Measurements from ENCODE around the gene SHISAL1.

Gene SHISAL1

DNA sequence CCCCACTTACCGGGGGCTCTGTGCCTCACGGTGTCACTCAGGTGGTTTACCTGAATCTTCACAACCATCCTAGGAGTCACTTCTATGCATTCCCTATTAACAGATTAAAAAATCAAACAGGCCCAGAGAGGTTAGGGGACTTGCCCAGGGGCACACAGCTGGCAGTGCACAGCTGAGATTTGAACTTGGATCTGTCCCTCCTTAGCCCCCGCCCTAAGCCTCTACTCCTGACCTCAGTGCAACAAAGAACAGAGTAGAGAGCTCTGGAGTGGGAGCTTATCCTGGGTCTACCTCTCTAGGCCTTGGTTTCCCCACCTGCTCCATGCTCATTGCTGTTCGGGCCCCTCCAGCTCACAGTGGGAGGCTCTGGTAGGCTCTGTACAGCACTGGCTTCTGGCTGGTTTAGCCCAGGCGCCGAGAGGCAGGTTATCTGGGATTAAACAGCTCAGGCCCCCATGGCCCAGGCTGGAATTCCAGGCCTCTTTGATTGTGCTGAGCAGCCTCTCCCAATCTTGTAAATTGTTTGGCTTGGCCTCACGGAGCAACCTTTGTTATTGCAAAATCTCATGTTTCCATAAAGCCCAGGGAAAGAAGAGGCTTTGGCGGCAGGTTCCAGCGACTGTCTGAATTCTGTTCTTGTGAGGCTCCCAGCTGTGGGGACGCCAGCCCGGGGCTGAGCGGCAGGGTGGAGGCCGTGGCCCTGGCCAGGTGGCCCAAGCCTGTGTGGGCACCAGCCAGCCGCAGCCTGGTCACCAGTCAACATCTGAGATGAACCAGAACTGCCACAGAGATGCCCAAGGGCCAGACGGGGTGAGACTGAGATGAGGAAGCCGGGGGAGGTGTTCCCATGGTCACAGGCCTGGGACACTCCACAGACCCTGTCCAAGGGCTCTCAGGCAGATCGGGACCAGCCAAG is 28.9 kb upstream of the SHISAL1 start:
- DNase-seq, result no peak

DNA sequence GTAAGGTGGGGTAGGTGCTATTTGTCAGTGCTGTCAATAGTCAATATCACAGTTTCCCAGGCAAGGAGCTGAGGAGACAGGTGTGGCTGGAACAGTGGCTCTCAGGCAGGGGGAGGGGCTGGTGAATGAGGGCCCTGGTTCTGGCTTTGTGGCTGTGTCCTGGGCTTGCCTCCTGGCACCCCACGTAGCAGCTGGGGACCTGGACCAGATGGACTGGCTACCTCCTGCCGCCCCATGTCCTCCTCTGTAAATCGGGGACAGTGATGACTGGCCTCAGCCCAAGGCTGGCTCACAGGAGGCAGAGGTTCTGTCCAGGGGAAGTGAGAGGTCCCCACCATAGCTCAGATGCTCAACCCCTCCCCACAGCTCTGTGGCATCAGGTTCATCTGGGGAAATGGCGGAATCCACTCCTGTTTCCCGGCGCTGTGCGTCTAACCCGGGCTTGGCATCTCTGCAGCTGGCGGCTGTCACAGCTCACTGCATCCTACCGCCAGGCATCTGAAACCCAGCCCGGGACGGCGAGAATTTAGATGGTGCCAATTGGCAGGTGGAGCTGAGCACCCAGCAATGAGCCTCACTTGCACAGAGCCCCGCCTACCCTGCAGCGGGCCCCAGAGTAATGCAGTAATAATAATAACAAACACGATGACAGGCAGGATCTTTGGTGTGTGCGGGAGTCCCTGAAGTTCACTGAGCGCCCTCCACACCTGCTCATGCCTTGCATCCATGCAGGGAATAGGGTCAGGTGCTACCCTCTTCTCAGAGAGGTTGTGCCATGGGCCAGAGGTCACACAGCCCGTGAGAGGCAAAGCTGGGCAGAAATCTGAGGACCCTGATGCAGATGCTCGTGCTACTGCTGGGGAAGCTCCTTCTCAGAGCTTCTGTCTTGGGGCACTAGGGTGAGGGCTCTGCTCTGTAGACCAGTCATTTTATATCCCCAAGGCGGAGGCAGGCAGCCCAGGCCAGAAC is 27.8 kb upstream of the SHISAL1 start:
- DNase-seq, result no peak

DNA sequence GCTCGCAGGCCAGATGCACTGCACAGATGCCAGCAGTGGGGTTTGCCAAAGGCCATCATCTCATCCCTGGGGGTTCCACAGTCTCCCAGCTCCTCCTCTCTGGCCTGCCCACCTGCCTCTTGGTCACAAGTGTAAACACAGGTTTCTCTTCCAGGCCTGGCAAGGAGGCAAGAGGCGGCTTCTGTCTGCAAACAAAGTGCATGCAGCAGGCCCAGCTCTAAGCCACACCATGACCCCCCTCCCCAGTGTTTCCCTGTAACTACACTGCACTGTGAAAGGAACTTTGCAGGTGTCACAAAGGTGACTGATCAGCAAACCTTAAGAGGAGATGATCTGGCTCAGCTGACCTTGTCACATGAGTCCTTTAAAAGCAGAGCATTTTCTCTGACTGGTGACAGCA is 26.2 kb upstream of the SHISAL1 start:
- no peak for DNase-seq

DNA sequence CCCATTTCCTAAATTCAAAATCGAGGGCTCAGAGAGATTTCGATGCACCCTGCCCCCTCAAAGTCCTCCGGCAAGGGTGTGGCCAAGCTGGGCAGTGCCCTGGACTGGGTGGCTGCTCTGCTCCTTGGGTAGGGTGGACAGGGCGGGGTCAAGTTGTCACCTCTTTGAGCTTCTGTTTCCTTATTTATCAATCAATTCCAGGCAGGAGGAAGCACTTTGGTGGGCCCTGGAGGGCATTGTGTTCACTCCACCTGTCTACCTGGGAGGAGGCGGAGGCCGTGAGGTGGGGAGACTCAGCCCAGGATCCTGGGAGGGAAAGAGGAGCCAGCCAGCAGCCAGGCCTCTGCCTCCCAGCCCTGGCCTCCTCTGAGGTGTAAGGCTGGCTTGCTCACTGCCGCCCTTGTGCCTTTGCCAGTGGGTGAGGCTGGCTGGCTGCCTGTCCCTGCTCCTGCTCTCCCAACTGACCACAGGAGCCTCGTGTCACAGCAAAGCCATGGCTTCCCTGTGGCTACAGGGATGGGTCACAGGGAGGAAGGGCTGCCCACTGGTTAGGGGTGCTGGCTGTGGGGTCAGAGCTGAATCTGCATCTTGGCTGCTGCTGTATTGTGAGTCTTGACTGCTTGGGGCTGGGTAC is 25.5 kb upstream of the SHISAL1 start:
- DNase-seq, result no peak

DNA sequence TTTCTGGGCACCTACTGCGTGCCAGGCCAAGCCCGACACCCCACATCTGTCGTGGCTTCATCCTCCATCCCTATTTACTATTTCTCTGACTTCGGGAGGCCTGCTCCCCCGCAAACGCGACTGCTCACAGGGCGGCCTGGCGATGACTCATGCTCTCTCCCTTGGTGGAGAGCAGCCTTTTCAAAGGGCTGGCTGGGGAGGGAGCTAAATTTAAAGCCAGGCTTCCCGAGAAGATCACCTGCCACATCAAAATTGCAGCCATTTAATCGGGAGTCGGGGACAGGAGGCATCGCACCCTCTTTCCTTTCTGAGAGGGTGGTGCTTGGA is 24.9 kb upstream of the SHISAL1 start:
- DNase-seq, result no peak

DNA sequence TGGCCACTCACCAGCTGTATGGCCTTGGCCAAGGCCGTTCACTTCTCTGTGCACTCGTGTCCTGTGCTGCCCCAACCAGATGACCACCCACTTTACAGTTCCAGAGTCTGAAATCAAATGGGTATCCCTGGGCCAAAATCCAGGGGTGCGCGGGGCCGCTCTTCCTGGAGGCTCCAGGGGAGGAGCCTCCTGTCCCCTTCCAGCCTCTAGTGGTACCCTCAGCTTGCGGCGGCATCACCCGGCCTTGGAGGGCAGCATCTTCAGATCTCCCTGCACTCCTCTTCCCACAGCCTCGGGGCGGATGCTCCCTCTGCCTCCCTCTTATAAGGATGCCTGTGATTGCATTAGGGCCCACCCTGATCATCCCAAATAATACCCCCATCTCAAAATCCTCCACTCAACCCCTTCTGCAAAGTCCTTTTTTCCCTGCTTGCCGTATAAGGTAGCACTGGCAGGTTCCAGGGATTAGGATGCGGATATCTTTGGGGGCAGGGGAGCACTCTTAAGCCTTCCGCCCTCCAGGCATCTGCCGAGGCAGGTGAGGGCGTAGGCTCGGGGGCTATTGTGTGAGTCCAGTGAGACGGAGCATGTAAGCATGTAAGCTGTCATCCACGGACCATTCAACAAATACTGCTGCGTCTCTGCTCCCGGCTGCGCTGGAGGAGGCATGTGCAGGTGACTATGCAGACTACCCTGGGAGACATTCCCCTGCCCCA is 24.4 kb upstream of the SHISAL1 start:
- DNase-seq, result no peak

DNA sequence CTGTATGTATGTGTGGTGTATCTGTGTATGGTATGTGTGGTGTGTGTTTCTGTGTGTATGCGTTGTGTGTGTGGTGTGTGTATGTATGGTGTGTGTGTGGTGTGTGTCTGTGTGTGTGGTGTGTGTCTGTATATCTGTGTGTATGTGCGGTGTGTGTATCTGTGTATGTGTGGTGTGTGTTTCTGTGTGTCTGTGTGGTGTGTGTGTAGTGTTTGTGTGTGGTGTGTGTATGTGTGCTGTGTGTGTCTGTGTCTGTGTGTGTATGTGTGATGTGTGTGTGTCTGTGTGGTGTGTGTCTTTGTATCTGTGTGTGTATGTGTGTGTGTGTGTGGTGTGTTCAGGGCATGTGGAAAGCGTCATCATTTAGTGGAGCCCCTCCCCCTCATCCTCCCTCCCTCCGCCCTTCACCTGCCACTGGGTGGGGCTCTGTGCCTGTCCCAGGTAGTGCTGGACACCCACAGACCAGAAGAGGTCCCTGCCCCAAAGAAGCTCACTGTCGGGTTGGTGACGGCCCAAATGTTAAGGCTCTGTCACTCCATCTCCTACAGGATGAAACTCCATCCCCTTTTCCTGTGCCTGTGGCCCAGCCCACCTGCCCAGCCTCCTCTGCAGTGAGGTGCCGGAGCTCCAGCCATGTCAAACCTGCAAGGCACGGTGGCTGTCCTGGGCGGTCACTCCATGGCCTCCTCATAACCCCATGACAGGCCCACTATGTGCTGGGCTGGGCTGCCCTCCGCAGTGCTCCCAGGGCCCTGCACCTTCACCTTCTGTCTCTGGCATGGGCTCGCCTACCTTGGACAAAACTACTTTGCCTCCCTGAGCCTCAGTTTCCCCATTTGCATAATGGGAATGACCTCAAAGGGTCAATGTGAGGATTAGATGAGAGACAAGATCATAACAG is 23.4 kb upstream of the SHISAL1 start:
- no peak for DNase-seq

DNA sequence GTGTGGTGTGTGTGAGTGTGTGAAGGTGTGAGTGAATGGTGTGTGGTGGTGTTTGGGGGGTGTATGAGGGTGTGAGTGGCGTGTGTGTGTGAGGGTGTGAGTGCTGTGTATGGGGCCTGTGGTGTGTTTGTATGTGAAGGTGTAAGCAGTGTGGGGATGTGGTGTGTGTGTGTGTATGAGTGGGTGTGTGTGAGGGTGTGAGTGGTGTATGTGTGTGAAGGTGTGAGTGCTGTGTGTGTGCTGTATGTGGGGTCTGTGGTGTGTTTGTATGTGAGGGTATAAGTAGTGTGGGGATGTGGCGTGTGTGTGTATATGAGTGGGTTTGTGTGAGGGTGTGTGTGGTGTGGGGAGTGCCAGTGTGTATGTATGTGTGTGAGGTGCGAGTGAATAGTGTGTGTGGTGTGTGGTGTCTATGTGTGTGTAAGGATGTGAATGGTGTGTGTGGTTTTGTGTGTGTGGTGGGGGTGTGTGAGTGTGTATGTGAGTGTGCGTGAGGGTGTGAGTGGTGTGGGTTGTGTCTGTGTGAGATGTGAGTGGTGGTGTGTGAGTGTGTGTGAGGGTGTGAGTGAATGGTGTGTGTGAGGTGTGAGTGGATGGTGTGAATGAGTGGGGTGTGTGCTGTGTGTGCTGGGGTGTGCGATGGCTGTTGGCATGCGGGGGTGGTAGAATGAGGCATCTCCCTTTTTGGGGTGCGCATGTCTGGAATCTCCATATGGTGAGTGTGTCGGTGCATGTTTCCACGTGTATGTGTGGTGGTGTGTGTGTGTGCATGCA is 22.5 kb upstream of the SHISAL1 start:
- no peak for DNase-seq

DNA sequence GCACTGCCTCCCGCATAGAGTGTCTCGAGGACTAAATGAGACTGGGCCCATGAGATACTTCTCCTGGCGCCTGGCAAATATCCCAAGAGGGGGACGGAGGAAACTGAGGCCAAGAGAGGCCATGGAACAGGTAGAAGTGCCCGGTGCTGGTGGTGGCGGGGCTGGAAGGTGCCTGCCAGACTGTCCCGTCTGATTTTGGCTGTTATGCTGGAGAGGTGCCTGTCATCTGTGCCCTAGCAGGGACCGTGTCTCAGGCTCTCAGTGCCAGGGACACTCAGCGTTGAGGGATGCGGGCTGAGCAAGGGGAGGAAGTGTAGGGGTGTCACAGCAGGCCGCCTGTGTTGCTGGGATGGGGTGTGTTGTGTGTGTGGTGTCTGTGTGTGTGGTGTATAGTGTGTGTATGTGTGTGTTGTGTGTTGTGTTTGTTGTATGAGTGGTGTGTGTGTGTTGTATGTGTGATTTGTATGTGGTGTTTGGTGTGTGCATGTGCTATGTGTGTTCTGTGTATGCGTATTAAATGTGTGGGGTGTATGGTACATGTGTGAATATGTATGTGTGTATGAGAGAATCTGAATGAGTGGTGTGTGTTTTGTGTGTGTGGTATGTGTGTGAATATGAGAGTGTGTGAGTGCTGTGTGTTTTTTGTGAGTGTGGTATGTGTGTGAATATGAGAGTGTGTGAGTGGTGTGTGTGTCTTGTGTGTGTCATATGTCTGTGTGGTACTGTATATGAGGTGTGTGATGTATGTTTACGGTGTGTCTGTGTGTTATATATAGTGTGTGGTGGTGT is 21.3 kb upstream of the SHISAL1 start:
- no peak for DNase-seq

DNA sequence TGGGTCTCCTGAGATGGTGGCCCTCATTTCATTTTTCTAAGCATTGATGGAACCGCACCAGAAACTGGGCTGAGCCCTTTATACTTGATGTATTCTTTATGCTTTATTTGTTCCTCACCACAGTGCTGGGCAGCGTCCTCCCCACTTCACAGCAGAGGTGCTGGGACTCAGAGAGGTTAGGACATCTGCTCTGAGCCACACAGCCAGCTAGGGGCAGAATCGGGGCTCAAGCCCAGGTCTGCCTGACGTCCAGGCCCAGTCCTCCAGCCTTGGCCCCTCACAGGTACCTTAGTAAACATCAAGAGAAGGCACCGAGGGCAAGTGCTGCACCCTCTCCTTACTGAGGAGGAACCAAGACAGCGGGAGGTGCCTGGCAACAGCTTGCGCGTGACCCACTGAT is 20.2 kb upstream of the SHISAL1 start:
- DNase-seq, result no peak

DNA sequence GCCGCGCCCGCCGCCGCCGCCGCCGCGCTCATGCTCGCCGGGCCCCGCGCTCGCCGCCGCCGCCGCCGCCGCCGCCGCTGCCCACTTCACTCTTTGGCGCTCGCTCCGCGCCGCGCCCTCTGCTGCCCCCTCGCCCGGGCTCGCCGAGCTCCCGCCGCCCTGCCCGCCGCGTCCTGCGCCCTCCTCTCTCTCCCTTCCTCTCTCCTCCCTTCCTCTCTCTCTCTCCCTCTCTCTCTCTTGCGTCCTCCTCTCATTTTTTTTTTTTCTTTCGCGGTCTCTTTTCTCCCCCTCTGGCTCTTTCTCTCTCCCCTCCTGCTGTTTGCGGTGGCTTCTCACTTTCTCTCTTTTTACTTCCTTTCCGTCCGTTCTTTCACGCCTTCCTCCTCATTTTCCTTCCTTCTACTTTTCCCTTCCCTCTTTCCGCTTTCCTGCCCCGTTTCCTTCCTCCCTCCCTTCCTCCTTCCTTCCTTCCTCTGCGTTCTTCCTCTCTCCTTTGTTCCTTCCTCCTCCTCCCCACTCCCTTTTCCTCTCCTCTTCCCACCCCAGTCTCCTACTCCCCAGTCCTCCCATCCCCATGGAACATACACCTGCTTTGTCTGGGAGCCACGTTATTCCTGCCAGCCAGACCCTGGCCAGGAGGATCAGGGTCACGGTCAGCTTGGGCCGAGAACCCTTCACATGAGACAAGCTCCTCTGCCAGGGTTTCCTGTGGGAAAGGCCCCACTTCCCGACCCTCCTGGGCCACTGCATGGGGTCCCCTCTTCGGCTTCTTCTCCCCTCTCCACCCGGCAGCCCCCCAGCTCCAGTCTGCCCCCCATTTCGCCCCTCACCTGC is 19.3 kb upstream of the SHISAL1 start:
- no peak for DNase-seq

DNA sequence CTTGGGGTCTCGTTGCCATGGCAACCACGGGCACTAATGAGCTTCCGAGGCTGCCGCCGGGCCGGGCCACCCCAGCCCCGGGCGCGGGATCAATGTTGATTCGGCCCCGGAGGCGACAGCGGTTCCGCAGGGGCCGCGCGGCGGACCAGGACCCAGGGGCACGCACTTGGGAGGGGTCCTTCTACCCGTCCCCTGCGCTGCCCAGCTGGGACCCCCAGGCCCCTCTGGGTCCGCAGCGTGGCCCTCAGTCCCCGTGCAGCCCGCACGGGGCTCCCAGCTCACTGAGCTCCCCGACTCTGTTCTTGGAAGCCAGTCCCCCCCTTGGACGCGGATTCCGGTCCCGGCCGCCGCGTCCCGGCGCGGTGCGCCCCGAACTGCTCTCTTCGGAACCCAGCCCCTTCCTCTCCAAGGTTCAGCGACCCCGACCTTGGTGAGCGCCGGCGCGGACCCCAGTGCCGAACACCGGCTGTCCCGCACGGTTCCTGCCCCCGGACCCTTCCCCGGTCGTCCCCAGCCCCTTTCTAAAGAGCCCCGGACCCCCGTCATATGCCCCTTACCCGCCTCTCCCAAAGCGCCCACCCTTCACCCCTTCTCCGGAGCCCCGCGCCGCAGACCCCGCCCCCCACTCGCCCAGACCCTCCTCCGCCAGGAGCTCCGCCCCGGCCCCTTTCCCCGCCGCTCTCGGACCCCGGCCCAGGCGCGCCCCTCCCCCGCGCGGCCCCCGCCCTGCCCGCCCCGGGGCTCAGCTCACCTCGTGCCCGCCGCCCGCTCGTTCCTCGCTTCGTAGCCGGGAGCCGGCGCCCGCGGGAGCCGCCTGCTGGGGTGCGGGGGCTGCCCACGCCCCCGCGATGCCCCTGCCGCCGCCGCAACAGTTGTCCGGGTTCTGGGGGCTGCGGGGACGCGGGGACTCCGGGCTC is 18.3 kb upstream of the SHISAL1 start:
- DNase-seq, result no peak

DNA sequence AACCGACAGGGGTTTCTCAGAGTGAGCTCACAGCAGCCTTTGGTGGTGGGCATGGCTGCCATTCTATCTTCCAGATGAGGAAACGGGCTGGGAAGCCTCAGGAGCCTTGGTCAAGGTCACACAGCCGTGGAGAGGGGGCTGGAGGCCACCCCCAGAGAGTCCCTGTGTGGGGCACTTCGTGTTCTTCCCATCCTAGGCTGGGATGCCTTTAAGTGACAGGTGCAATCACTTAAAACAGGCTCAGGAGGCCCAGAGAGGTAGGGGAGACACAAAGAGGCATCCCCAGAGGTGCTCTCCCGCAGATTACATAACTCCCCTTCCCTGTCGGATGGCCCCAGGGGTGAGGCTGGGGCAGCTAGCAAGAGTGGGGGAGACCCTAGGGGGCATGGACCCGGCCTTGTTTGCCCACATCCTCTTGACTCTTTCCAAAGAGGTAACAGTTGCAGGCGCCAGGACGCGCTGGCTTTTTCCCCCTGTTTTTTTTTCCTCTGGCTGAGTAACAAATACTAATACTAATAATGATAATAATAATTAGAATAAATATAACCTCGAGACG is 17.5 kb upstream of the SHISAL1 start:
- no peak for DNase-seq

DNA sequence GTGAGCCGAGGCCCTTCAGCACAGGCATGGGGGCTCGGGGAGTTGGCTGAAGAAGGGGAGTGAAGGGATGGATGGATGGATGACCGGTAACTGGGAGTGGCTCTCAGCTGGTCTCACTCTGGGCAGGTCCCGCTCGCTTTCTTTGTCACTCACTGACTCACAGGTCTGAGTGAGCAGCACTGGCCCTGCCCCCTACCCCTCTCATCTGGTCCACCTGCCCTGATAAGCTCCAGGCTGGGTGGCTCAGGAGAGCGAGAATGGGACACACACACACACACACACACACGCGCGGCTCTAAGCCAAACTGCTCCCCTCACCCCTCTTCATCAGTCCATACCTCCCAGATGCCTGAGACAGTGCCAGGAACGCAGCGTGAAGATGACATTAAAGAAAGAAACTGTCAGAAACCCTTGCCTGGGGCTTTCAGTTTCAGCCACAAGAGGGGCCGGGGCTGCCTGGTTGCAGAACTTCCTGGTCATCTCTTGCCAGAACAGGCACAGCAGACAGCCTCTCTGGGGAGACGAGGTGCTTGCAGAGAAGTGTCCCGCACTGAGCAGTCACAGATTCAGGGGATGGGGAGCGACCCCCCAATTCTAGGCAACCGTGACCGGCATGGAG is 16.5 kb upstream of the SHISAL1 start:
- no peak for DNase-seq

DNA sequence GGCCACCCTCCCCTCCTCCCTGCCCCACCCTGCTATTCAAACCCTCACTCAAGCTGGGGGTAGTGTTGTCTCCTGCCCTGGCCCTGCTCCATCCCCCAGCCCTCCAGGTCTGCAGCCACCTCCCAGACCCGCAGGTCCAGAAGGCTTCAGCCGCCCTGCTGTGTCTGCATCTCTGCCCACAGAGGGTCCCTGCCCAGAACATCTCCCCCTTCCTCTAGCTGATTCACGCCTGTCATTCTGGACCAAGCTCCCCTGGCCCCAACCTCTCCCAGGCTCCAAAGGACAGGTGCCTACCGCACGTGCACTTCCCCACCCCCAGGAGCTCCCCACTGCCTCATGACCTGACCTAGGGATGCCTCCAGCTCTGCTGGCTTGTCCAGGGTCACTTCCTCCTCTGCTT is 16.0 kb upstream of the SHISAL1 start:
- no peak for DNase-seq

DNA sequence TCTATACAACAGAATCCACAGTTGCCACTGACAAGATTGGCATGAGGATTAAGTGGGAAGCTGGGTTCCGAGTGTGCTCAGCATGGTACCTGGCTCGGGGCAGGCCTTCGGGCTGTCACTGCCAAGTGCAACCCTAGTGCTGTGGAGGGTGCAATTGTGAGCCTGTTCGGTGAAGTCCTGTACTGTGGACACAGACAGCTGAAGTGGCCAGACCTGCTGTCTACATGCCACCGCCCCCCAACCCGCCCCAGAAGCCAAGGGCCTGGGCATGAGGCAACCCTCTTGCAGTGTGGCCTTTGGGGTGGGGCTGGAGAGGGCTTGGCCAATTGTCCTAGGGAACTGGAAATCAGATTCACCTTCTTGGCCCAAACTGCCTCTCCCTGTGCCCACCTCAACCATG is 15.6 kb upstream of the SHISAL1 start:
- no peak for DNase-seq

DNA sequence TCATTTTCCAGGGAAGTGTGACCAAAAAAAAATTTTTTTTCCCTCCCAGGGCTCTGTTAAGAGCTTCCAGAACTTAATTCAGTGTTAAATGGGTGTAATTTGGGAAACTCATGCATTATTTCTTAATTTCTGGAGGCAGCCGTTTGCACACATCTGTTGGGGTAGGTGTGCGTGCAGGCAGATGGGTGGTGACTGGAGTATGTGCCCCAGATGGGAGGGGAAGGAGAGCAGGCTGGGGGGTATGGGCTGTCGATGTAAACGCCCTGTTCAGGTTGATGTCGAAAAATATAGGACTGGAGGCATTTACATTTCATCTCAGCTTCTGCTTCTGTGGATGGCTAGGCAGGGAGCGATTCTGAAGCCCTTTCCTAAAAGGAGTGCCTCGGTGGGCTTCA is 13.7 kb upstream of the SHISAL1 start:
- DNase-seq, result no peak

All from activated CD4-positive, alpha-beta T cell treated with anti-CD3 and anti-CD28 coated beads for 4 hours (primary cell).